GM12878 (cell line): Measurements from ENCODE around the gene A1BG. TPM values are rescaled to one million over a fixed set of nuclear protein-coding genes. Genes with fewer than 3 reads are reported as not detected.

ENCODE experiments used
- ATF7 ChIP-seq: fragments of 450-650 bp; IDR thresholded peaks from 2 replicates; pipeline ENCODE4 v1.6.1; 2016; ENCODE audit warnings: low read depth, mild to moderate bottlenecking
- HCFC1 ChIP-seq: fragments of 150-350 bp; IDR thresholded peaks from 2 replicates; pipeline ENCODE4 v1.6.1; 2014; ENCODE audit warnings: low read length
- IRF4 ChIP-seq: IDR thresholded peaks from 2 replicates; pipeline ENCODE4 v1.6.1; 2011; ENCODE audit warnings: low read depth, low read length
- KAT2A ChIP-seq: conservative IDR thresholded peaks from 2 replicates; pipeline ENCODE4 v1.6.1; 2011; ENCODE audit warnings: low read depth, low read length; ENCODE audit not compliant: control insufficient read depth
- MXI1 ChIP-seq: fragments of 150-350 bp; IDR thresholded peaks from 2 replicates; pipeline ENCODE4 v1.6.1; 2011; ENCODE audit warnings: low read depth, mild to moderate bottlenecking, inconsistent platforms, low read length, improper control_type of control experiment
- NR2C2 ChIP-seq: IDR thresholded peaks from 2 replicates; pipeline ENCODE4 v1.6.1; 2011; ENCODE audit warnings: borderline replicate concordance, low read depth; ENCODE audit not compliant: control insufficient read depth, insufficient read length
- PML ChIP-seq: IDR thresholded peaks from 2 replicates; pipeline ENCODE4 v1.6.1; 2012; ENCODE audit warnings: low read length, inconsistent platforms
- RCOR1 ChIP-seq: conservative IDR thresholded peaks from 2 replicates; pipeline ENCODE4 v1.6.1; 2012; ENCODE audit warnings: low read depth, low read length, improper control_type of control experiment
- TBL1XR1 ChIP-seq: IDR thresholded peaks from 2 replicates; pipeline ENCODE4 v1.6.1; 2012; ENCODE audit warnings: low read depth, low read length, improper control_type of control experiment
- polyA plus RNA-seq, 11 experiments: library from polyadenylated mRNA; depleted of rRNA in 4 of 11; unstranded in 6 of 11; stranded (reverse) in 5 of 11; fragments of >200 nt; fragmentation: Nextera tagmentation in 4 of 11; fragmentation: Illumina TruSeq in 1 of 11; extraction: Ambion mirVana in 4 of 11; extraction: Trizol in 1 of 11; gene quantifications; 1 replicate in 1 of 11; 2 replicates in 10 of 11; pipeline versions ENCODE4 v1.2.1 to v1.2.3, GENCODE V29; 2011 to 2016; ENCODE audit warnings: inconsistent platforms in 2 of 11, missing spikeins in 2 of 11, low read depth in 1 of 11
- total RNA-seq, 4 experiments: library from RNA; depleted of rRNA in 3 of 4; stranded (reverse); fragments of >200 nt in 3 of 4; fragmentation: Illumina TruSeq in 1 of 4; extraction: Trizol in 1 of 4; gene quantifications; 2 replicates each; pipeline versions ENCODE4 v1.2.1 to v1.2.3, GENCODE V29; 2013 to 2021
- TF ChIP-seq, protein P1 (sequence below): IDR thresholded peaks from 2 replicates; pipeline ENCODE4 v1.6.1; 2012; ENCODE audit warnings: low read depth, low read length, improper control_type of control experiment
- TF ChIP-seq, protein P2 (sequence below): fragments of 450-650 bp; IDR thresholded peaks from 2 replicates; pipeline ENCODE4 v1.6.1; 2017; ENCODE audit warnings: mild to moderate bottlenecking, moderate library complexity
- TF ChIP-seq, protein P3 (sequence below): fragments of 450-650 bp; IDR thresholded peaks from 2 replicates; pipeline ENCODE4 v1.6.1; 2017; ENCODE audit warnings: borderline replicate concordance
- TF ChIP-seq, protein P4 (sequence below): IDR thresholded peaks from 2 replicates; pipeline ENCODE4 v1.6.1; 2011; ENCODE audit warnings: borderline replicate concordance, low read depth, mild to moderate bottlenecking, moderate library complexity, low read length; ENCODE audit not compliant: insufficient read depth, poor library complexity, severe bottlenecking
- TF ChIP-seq, protein P5 (sequence below): fragments of 450-650 bp; formaldehyde crosslinking; IDR thresholded peaks from 2 replicates; pipeline ENCODE4 v1.4.0; 2022; ENCODE audit warnings: mild to moderate bottlenecking, moderate library complexity

A1BG gene
- total and polyA plus RNA-seq, 10 of the 15 experiments (the other 5 are each of a cell fraction or from before 2014, with no cell fraction given) = 0.34 to 29.6 (median 11.8) TPM

DNA sequence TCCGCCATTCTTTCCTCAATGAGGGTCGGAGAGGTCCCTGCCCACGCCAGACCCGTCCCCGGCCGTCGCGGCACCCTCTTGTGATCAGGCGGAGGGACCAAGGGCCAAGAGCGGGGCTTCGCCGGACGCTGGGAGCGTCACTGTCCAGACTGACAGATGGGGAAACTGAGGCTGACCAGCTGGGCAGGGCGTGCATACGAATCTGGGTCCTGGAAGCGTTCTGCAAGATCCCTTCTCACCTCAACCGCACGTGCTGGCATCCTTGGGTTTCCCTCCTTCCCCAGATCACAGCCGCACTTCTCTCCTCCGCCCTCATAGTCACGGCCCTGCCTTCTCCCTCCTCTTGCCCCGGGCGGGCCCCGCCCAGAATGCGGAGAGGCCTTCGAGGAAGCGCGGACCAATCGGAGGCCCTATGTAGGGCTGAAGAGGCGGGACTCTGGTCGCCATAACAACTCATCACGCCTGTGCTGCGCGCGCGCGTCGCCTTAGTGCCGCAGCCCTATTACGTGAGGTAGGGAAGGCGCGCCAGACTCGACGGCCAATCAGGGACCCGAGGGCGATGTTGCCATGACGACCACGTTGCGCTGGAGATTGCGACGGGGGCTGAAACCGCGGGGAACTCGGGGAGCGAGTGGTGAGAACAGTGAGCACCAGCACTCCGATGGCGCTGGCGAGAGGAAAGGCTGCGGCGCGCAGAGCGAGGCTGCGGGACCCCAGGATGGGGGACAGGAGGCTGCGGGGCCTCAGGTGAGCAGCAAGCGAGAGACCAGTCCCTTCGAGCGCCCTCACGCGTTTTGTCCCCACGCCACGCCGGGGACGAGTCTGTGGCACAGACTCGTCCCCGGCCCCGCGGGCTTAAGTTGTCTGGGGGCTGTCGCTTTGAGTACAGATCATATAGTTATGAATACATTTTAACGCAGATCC is 47.9 kb upstream of the A1BG start (continued):
- TF ChIP-seq, protein P1, sequence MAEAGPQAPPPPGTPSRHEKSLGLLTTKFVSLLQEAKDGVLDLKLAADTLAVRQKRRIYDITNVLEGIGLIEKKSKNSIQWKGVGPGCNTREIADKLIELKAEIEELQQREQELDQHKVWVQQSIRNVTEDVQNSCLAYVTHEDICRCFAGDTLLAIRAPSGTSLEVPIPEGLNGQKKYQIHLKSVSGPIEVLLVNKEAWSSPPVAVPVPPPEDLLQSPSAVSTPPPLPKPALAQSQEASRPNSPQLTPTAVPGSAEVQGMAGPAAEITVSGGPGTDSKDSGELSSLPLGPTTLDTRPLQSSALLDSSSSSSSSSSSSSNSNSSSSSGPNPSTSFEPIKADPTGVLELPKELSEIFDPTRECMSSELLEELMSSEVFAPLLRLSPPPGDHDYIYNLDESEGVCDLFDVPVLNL = peak; percentile 51
- TF ChIP-seq, protein P2, sequence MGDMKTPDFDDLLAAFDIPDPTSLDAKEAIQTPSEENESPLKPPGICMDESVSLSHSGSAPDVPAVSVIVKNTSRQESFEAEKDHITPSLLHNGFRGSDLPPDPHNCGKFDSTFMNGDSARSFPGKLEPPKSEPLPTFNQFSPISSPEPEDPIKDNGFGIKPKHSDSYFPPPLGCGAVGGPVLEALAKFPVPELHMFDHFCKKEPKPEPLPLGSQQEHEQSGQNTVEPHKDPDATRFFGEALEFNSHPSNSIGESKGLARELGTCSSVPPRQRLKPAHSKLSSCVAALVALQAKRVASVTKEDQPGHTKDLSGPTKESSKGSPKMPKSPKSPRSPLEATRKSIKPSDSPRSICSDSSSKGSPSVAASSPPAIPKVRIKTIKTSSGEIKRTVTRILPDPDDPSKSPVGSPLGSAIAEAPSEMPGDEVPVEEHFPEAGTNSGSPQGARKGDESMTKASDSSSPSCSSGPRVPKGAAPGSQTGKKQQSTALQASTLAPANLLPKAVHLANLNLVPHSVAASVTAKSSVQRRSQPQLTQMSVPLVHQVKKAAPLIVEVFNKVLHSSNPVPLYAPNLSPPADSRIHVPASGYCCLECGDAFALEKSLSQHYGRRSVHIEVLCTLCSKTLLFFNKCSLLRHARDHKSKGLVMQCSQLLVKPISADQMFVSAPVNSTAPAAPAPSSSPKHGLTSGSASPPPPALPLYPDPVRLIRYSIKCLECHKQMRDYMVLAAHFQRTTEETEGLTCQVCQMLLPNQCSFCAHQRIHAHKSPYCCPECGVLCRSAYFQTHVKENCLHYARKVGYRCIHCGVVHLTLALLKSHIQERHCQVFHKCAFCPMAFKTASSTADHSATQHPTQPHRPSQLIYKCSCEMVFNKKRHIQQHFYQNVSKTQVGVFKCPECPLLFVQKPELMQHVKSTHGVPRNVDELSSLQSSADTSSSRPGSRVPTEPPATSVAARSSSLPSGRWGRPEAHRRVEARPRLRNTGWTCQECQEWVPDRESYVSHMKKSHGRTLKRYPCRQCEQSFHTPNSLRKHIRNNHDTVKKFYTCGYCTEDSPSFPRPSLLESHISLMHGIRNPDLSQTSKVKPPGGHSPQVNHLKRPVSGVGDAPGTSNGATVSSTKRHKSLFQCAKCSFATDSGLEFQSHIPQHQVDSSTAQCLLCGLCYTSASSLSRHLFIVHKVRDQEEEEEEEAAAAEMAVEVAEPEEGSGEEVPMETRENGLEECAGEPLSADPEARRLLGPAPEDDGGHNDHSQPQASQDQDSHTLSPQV = no peak
- TF ChIP-seq, protein P3, sequence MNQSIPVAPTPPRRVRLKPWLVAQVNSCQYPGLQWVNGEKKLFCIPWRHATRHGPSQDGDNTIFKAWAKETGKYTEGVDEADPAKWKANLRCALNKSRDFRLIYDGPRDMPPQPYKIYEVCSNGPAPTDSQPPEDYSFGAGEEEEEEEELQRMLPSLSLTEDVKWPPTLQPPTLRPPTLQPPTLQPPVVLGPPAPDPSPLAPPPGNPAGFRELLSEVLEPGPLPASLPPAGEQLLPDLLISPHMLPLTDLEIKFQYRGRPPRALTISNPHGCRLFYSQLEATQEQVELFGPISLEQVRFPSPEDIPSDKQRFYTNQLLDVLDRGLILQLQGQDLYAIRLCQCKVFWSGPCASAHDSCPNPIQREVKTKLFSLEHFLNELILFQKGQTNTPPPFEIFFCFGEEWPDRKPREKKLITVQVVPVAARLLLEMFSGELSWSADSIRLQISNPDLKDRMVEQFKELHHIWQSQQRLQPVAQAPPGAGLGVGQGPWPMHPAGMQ = no peak
- TF ChIP-seq ATF7 = no peak
- no peak for TF ChIP-seq RCOR1
- TF ChIP-seq MXI1 = peak; percentile 99
- TF ChIP-seq NR2C2 = no peak
- TF ChIP-seq IRF4 = no peak
- no peak for TF ChIP-seq PML
- TF ChIP-seq, protein P4, sequence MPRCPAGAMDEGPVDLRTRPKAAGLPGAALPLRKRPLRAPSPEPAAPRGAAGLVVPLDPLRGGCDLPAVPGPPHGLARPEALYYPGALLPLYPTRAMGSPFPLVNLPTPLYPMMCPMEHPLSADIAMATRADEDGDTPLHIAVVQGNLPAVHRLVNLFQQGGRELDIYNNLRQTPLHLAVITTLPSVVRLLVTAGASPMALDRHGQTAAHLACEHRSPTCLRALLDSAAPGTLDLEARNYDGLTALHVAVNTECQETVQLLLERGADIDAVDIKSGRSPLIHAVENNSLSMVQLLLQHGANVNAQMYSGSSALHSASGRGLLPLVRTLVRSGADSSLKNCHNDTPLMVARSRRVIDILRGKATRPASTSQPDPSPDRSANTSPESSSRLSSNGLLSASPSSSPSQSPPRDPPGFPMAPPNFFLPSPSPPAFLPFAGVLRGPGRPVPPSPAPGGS = no peak
- TF ChIP-seq HCFC1 = peak; percentile 57
- TF ChIP-seq KAT2A = no peak
- no peak; the same call in 1 of the 2 replicates for TF ChIP-seq TBL1XR1
- TF ChIP-seq, protein P5, sequence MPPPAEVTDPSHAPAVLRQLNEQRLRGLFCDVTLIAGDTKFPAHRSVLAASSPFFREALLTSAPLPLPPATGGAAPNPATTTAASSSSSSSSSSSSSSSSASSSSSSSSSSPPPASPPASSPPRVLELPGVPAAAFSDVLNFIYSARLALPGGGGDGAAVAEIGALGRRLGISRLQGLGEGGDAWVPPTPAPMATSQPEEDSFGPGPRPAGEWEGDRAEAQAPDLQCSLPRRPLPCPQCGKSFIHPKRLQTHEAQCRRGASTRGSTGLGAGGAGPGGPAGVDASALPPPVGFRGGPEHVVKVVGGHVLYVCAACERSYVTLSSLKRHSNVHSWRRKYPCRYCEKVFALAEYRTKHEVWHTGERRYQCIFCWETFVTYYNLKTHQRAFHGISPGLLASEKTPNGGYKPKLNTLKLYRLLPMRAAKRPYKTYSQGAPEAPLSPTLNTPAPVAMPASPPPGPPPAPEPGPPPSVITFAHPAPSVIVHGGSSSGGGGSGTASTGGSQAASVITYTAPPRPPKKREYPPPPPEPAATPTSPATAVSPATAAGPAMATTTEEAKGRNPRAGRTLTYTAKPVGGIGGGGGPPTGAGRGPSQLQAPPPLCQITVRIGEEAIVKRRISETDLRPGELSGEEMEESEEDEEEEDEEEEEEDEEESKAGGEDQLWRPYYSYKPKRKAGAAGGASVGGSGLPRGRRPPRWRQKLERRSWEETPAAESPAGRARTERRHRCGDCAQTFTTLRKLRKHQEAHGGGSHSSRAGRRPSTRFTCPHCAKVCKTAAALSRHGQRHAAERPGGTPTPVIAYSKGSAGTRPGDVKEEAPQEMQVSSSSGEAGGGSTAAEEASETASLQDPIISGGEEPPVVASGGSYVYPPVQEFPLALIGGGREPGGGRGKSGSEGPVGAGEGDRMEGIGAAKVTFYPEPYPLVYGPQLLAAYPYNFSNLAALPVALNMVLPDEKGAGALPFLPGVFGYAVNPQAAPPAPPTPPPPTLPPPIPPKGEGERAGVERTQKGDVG (CRISPR knock-in tag) = no peak
